LNCaP clone FGC (cell line): Measurements from ENCODE around the gene LIPC.

Experiments used
- DNase-seq: peaks from one replicate; pipeline ENCODE4 v3.0.0-alpha.2; 2011; ENCODE audit warnings: low read depth
- H3K4me3 ChIP-seq: 2 replicates; pipeline ENCODE4 v1.5.1; 2011; ENCODE audit warnings: mild to moderate bottlenecking, low read depth, low read length, control low read depth
- TF ChIP-seq, protein P1 (sequence below): IDR thresholded peaks from 2 replicates; pipeline ENCODE4 v1.5.1; 2012; ENCODE audit warnings: mild to moderate bottlenecking; ENCODE audit not compliant: control insufficient read depth, insufficient read depth; ENCODE audit errors: extremely low read depth

The LIPC gene

DNA sequence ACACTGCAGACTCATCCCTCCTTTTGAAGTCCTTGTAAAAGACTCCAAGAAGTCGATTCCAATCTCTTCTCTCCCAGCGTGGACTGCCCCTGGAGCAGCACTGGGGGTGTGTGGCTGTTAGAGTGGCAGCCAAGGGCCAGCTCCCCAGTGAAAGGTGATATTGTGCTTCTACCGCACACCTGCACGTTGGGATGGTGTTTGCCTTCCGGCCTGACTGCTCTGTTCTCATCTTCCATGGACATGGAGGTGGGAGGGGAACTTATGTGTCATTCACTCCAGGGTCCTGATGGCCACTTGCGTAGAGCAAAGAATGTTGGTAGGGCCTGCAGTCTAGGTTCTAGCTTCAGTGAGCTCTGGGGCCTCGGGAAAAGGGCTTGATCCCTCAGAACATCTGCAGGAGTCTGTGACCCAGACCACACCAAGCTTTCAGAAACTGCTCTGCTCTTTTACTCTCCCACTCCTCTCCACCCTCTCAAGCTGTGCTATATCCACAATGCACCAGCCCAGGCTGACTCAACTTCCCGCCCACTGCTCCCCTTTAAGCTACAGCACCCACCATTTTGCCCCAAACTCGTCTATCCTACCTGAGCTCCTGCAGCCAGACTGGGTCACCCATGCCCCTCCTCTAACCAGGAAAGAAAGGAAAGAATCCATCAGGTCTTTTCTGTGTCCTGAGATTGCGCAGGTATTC lies 31.3 kb downstream of the LIPC start:
- no peak for DNase-seq
- TF ChIP-seq, protein P1, sequence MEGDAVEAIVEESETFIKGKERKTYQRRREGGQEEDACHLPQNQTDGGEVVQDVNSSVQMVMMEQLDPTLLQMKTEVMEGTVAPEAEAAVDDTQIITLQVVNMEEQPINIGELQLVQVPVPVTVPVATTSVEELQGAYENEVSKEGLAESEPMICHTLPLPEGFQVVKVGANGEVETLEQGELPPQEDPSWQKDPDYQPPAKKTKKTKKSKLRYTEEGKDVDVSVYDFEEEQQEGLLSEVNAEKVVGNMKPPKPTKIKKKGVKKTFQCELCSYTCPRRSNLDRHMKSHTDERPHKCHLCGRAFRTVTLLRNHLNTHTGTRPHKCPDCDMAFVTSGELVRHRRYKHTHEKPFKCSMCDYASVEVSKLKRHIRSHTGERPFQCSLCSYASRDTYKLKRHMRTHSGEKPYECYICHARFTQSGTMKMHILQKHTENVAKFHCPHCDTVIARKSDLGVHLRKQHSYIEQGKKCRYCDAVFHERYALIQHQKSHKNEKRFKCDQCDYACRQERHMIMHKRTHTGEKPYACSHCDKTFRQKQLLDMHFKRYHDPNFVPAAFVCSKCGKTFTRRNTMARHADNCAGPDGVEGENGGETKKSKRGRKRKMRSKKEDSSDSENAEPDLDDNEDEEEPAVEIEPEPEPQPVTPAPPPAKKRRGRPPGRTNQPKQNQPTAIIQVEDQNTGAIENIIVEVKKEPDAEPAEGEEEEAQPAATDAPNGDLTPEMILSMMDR, result no peak
- H3K4me3 ChIP-seq, result no peak overlapping the region

DNA sequence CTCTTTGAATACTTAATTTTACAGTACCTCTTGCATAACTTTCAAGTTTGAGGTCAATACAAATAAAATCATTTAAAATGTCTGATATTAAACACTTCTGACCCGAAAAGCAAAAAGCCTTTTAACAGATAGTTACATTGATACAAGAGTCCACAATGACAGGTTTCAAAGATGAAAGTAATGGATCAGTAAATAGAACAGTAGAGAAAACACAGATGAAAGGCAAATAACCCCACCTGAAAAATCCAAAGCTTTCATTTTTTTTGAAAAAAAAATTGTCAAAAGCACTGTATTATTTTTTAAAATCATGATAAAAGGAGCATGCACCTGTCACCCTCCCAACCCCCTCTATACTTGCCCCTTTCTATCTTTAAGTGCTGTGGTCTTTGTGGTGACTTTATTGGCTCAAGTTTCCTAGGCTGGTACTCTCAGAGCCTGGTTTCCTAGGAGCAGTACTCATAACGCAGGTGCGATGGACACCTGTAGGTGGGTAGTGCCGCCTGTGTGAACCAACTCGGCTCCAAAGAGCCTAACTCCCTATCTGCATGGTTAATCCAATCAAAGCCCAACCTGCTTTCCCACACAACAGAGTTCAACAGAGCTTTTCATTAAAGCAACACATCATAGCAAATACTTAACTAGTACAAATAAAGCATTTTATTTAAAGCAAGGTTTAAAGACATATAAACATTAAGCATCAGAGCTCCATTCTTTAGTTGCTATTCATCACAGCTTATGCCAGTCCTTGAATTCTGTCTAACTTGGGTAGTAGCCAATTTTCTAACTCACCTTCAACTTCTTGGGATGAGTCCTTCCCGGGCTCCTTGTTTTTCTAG lies 32.2 kb downstream of the LIPC start:
- TF ChIP-seq, protein P1, result no peak
- no peak for DNase-seq

DNA sequence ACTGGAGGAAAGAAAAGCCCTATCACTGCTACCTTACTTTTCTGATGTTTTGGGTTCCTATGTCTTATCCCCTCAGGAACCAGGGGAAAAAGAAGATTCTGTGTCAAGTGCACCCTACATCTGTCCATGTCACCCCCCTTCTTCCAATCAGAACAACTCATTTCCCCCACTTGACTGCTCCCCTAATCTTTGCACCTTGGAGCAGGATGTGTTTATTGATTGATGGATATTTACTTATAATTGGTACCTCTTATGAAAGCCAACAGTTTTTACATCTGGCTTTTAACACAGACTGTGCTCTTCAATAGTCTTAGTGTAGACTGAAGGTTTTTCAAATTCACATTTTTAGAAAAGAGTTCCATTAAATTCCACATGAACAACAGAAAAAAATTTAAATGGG lies 33.3 kb downstream of the LIPC start:
- DNase-seq, result no peak
- no peak overlapping the region for H3K4me3 ChIP-seq
- TF ChIP-seq, protein P1, result no peak

More for the DNA sequence above, 32.2 kb downstream of the LIPC start:
- no peak overlapping the region for H3K4me3 ChIP-seq

DNA sequence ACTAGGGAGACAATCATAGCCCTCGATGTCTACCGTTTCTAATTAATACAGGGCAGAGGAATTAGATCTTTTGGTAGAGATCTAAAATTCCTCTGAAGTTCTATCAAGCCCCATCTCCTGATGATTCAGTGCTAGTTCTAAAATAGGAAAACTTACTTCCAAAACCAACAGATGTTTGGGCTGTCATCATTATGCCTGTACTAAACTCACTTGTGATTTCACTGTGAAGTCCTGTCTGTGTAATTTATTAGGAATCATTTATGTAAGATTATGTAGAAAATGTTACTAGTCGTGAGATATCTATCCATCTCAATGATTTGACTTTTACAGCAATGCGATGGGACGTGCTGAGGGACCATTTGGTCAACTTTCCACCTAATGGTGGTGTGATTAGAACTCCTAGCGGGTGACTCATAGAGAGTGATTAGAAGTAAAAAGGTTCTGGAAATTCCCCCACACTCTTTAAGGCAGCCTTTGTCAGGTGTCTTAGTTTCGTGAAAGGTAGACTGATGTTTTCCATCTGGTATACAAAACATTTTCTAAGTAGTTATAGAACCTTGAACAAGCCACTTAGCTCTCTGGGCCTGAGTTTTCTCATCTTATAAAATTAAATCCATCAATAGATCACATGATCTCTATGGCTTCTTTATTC lies 34.2 kb downstream of the LIPC start:
- TF ChIP-seq, protein P1, result no peak
- DNase-seq, result no peak
- H3K4me3 ChIP-seq, result no peak overlapping the region

DNA sequence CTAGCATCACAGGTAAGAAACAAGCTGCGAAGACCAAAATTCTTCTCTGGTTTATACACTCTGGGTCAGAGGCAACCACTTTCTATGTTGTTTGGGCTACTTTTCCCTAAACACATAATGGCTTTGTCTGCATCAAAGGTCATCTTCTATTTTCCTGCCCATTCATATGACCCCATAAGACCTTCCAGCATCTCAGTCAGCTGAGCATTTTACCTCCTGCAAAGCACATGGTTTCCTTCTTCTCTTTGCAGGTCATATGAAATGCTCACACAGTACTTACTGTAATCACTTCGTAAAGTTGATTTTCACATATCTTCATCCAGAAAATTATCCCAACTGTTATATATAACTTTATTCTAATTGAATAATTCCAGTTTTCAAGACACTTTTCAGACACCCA lies 34.8 kb downstream of the LIPC start:
- no peak for DNase-seq
- TF ChIP-seq, protein P1, result no peak
- no peak overlapping the region for H3K4me3 ChIP-seq

DNA sequence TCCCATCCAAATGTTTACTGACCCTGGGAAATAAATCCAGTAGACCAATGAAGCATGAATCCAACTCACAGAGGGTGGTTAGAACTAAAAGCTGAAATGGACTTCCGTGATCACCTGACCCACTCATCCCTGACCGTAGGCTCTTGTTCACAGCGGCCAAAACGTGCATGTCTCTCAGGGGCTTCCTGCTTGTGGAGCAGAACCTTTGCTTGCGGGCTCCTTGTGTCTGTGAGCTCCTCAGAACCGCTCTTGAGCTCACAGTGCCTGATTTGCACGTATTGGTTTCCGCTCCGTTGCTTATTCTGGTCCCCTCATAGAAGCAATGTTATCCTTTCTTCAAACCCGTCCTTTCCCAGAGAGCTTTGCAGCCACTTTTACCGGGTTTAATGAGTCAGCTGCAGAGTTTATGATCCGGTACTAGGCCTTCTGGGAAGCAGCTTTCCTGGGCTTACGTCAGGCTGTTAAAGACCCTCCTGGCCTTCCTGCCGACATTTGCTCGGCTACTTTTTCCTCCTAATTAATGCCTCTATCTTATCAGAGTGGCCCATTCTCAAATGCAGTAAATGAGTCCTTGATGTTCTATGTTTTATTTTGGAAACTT lies 35.4 kb downstream of the LIPC start:
- H3K4me3 ChIP-seq, result no peak overlapping the region
- TF ChIP-seq, protein P1, result no peak
- DNase-seq, result no peak
